ENCODE data around the gene RHEB.

Gene RHEB

GRCh38 chr7:151501676-151502075 is 18.0 kb downstream of the RHEB start:
- DNase-seq, result no peak

- no peak for DNase-seq
These were observed 21.2 kb downstream of the RHEB start for GRCh38 chr7:151498495-151498894.

DNA sequence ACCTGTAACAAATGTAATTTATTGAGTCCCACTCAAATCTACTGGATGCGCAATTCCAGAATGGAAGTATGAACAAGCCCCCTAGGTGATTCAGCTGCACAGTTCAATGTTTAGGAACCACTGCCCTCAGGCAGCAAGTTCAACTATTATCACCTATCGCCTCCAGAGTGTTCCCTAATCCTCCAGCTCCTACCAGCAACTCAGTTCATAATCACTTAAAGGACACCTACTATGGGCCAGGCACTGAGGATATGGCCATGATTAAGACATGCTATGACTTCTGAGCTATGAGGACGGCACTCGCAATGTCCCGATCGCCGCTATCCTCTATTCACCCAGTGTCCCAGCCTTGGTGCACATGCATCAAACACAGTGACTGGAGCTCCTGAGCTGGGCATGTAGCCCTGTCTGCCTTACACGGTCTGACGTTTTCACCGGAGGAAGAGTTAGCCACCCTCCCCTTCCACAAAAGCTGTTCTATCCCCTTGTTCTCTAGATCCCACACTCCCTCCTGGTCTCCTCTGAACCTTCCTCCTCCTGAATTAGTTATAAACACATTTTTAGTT is 22.3 kb downstream of the RHEB start:
- DNase-seq, result no peak

DNA sequence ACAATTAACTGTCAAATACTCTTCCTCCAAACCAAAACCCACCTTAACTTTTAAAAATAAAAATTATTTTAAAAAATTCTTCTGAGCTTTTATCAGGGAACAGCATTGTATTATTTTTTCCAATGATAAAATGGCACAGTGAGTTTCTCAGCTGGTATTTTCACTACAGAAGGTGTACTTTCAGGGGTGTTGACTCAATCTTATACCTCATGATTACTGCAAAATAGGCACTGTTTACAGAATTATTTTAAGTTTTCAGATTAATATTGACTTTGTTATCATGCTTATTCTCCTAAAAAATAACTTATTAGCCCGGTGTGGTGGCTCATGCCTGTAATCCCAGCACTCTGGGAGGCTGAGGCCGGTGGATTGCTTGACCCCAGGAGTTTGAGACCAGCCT is 24.3 kb downstream of the RHEB start:
- DNase-seq, result no peak

DNA sequence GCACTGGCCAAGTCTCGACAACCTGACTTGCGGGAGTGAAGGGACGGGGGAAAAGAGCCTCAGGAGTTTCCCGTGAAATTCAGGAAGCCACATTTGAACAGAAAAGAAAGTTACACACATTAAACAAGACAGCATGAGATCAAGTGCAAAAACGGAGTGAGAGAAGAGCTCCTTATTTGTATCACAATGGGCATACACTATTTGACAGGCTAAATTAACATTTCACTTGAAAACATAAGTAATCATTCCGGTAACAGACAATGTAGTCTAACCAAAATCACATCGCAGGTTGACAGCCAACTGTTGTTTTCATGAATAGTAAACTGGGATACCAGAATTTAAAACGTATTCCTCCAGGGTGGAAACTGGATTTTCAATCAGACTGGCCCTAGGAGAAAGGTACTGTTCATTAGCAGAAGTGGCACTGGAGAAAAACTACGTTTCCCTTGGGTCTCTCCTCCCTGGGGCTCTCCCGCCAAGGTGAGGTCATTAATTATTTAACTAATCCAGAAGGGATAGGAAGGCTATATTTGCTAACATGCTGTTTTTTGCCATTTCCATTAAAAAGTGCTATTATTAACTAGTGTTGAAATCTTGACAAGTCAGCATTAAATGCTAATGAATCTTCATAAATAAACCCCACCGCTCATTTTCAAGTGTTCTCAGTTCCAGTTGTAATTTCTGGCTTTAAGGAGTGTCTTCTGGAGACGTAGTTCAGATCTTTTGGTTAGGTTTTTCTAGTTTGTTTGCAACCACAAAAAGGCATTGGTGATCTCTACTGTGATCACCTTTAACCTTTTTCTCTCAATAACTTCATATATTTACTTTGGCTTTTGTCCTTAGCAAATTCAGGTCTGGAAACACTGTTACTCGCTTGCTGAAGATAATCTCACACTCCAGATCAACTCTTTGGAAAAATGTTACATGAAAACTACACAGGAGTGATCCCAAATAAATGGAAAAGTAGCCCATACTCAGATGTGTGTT is 25.1 kb downstream of the RHEB start:
- no peak for DNase-seq

DNA sequence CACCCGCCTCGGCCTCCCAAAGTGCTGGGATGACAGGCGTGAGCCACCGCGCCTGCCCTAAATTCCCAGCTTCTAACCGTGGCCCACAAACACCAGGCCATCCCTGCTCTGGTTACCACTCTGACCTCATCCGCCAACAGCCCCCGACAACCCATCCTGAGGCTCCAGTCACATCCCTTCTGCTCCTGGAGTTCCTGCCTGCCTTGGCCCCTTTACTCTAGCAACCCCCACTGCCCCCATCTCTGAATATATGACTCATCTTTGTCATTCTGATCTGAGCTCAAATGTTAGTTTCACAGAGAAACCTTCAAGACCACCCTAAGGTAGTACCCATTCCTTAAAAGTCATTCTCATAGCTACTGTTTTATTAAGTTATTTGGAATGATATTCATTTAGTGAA is 26.6 kb downstream of the RHEB start:
- no peak for DNase-seq

DNA sequence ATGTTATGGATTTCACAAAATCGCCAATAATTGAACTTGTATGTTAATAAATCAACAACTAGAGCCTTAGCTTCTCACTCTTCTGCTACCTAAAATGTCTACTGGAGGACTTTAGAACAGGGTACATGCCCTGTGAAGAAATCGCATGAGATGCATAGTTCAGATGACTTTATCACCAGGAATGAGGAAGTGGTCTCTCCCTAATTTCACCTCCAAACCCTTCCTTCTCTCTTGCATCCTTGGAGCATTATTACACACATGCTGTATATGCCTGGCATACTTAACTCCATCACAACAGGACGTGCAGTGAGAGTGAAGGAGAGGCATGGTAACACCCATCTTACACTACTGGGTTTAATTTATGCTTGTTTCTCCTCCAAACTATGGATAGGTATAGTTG is 27.8 kb downstream of the RHEB start:
- no peak for DNase-seq

- no peak for DNase-seq
These were observed 29.1 kb downstream of the RHEB start for GRCh38 chr7:151490456-151491105.

- DNase-seq, result no peak
These were observed 30.2 kb downstream of the RHEB start for GRCh38 chr7:151489498-151489897.

DNA sequence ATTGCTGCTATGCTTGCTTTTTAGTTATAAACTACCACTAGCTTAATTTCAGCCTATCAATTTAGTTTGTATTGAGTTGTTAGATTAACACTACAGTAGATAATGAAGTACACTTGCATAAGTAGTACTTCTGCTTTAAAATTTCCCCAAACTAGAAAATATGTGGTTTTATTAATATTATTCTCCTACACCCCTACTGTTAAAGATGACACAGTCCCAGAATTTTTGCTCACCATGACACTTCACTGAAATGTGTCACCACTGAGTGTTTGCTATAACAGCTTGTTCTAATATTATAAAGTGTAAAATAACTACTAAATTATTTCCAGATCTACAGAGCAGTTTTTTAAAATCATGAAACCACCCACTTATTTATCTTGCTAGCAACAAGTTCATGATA is 31.6 kb downstream of the RHEB start:
- DNase-seq, result no peak

DNA sequence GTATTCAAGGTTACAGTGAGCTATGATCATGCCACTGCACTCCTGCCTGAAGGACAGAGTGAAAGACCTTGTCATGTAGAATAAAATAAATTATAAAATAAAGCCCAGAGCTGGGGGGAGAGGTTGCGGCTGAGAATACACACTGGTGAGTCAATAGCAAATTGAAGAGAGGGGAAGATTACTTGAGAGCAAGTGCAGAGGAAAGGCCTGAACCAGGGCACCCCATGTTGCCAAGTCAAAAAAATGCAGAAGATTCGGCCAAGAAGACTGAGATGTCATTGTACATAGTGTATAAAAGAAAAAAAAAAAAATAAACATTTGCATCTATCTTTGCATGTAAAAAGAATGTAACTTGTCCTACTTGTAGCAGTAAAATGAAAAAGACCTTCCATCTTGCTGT is 32.5 kb downstream of the RHEB start:
- DNase-seq, result no peak

GRCh38 chr7:151486074-151486473 is 33.6 kb downstream of the RHEB start:
- DNase-seq, result no peak

DNA sequence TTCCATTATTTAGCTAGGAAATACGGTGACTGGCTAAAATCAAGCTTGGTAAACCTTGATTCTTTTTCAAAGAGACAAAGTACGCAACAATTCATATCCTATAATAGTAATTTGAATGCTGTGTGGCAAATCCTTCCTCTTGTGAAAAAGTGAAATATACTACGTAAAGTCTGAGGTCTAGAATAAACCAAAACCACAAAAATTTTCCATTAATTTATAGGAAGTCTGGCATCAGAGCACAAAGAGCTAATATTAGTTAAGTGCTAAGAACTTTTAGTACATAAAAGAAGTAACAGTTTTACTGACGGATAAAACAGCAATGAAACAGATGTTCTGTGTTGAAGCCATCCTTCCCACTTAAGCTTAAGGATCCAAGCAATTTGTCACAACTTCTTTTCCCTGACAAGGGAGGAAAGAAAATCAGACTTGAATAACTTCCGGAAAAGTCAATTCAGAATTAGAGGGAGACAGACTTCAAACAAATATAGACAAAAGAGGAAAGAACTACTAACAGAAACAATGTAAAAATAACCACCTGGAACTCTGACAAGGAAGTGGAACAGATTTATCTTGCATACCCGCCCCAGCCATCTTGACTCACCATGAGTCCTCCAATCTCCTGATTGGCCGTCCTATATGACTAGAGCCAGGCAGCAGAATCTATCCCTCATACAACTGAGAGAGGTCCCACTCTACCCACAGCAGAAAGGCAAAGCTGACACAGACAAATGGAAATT is 34.6 kb downstream of the RHEB start:
- no peak for DNase-seq

DNA sequence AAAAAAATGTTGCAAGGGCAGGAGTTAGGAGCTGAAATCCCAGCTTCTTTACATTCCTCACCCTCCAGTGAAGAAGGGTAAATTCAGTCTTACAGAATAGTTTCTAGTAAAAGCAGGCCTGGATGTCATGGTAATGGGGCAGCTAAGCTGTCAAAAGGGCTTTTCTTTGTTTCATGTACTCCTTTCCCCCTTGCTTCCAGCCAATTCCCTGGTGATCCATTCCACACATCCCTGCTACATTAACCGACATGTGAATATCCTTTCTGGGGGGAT is 36.0 kb downstream of the RHEB start:
- no peak for DNase-seq

- DNase-seq, result no peak
These were observed 36.6 kb downstream of the RHEB start for GRCh38 chr7:151482883-151483710.

- DNase-seq, result no peak
These were observed 37.8 kb downstream of the RHEB start for GRCh38 chr7:151481650-151482505.

DNA sequence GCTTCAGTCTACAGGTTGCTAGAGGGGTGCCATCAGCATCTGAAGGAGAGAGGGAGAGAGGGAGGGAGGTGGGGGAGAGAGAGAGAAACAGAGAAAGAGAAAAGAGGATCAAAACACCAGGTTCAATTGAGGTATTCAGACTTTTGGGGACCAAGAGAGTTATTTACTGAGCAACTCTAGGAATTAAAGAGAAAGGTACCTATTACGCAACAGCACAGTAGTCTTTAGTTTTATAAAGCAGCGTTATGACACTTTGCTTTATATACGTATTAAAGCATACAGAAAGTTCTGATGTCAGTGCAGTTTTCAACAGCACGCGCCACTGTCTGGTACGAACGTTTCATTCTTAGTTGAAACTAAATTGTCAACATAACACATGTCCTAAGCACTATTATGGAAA is 41.8 kb downstream of the RHEB start:
- DNase-seq, result no peak

DNA sequence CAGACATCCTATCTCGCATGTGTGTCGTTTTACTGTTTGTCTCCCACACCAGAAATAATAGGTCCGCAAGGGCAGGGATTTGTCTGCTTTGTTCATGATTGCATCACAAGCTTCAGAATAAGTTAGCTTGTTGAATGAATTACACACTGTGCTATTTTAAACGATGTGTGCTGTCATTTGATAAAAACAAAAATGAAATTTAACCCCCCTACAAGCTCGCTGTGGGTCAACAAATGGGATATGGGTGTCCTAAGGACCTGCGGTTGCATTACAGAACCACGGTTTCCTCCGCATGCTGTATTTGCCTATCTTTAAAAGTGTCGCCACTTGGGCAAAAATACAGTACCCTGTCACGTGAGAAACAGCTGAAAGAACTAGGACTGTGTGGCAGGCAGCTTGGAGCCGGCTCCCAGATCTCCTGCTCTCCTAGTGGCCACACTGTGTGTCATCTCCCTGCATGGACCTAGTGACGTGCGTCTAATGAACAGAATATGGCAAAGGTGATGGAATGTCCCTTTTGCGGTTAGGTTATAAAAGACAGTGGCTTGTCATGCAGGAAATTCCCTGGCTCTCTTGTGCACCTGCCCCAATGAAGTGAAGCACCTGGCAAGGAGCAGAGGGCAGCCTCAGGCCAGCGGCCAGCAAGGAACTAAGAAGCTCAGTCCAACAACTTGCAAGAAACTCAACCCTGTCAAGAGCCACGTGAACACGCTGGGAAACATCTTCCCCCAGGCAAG is 46.9 kb downstream of the RHEB start:
- DNase-seq, result no peak

DNA sequence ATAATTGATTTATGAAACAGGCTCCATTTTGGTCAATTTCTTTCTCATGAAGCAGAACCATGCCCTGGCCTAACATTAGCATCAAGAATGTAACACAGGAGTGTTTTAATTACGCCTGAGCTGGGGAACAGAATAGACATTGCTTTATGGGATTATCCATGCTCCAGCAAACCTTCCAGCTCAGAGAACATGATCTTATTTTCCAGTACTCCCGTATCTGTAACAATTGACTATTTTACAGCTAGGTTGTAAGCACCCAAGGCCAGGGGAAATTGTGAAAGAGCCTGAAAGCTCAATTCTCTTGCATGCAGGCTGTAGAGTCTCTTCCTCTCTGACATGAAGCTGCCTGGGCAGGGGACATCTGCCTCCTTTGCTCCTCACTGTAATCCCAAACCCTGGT is 49.0 kb downstream of the RHEB start:
- DNase-seq, result no peak

DNA sequence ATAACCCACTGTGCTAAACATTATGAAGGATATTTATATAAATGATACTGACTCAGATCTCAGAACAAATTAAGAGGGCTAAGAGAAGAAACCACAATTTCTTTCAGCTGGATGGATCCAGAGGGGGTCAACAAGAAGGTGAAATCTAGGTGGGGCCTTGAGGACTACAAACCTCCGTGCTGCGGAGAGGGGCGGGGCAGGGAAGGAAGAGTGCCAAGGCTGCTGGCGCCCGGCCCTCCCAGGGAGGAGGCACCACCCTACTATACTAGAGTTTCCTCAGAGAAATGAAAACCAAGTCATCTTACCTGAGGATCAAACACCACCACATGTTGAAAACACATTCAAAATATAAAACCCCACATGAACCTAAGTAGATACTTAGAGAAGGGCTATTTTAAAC is 50.4 kb downstream of the RHEB start:
- DNase-seq, result no peak

Data from SHP77 (cell line).